ENCODE measurements around the gene CD81.
A peak's percentile ranks its signal among the peaks of the same experiment; 100 is the strongest.

CD81 gene

DNA sequence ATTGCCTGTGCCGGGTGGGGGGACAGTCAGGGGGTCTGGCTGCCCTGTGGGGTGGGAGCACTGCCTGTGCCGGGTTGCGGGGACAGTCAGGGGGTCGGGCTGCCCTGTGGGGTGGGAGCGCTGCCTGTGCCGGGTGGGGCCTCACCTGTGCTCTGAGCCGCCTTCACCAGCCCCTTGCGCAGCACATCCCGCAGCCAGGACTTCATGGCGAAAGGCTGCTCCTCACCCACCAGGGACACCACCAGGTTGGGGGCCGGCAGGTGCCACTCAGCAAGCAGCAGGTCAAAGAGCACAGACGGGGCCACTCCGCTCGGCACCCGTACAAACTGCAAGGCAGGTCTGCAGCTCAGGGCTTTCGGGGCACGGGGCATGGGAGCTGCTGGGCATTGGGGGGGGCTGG lies 44.9 kb downstream of the CD81 start:
- DNase-seq (ENCODE audit: low spot score): no peak

DNA sequence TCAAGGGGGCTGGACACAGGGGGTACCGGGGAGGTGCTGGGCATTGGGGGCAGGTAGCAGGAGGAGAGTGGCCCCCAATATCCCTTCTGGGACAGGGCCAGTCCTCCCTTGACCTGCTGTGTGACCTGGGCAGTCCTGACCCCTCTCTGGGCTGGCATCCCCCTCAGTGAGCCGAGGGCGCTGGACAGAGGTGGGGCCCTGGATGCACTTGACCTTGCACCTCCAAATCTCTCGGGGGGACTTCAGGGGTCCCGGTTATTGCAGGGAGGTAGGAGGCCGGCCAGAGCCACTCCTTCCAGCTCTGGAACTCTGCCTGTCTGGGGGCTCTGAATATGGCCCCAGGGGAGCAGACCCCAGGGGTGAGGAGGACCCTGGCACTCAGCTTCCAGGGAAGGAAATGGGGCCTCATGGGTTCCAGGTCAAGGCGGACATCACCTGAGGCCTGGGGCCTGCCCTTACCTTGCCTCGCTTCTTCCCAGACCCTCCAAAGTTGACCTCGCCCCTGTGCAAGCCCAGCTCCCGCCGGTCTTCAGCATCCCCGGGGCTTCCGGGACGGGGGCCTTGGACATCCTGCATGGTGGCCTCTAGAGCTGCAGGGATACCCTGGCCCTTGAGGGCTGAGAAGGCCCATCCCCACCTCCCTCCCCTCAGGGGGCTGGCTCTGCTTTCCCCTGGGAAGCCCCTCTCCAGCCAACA lies 45.5 kb downstream of the CD81 start:
- DNase-seq (ENCODE audit: low spot score): no peak

DNA sequence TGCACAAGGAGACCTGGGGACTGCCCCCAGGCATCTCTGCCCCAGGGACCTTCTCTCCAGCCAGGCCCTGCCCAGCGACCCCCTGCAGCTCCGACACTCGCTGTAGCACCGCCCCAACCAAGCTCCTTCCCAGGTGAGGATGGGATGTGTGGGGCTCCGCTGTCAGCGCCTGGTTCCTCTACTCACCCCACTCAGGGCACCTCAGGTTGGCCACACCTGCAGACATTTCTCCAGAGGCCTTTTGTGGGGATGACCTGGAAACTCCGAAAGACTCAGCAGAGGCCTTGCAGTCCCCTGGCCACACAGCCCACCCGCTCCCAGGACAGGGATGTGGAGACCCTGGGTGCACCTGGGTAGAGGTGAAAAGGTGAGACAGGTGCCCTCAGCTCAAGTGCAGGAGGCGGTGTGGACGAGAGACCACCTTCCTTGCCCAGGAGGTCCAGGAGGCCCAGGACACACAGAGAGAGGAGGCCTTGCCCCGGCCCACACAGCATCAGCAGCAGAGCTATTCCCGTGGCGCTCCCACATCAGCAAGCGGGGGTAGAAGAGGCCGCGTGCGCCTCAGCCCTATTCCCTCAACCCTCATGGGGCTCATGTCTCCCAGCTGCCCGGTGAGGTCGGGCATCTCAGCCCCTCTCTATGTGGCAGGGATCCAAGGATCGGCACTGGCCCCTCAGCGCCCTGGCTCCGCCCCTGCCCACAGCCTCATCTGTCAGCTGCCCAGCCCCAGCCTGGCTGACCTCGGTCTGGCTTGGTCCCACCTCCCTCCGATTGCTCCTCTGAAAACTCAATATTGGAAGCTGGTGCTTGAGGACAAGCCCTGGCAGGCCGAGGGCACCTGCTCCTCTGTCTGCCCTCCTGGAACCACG lies 46.3 kb downstream of the CD81 start:
- no peak for DNase-seq (ENCODE audit: low spot score)

DNA sequence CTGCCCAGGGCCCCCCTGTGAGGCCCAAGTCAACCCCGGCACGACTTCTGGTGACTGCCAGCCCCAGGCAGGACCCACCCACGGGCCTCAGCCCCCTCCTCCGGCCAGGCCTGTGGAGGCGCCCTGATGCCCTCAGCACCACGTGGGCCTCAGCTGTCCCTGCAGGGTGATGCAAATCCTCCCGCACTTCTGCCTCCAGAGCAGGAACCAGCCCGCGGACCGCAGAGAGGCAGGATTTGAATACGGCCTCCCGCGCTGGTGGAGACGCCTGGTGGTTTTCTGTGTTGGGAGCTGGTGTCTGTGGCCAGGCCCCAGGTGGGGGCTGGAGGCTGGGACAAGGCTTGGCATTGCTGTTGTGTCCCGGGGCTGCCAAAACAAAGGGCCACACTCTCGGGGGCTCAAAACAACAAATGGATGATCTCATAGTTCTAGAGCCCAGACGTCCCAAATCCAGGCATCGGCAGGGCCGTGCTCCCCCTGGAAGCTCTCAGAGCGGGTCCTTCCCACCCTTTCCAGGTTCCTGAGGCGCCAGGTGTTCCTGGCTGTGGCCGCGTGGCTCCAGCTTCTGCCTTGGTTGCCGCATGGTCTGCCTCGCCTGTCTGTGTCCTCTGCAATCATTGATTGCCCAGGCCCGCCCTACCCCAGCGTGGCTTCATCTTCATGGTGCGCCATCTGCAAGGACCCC lies 47.8 kb downstream of the CD81 start:
- no peak for DNase-seq (ENCODE audit: low spot score)

DNA sequence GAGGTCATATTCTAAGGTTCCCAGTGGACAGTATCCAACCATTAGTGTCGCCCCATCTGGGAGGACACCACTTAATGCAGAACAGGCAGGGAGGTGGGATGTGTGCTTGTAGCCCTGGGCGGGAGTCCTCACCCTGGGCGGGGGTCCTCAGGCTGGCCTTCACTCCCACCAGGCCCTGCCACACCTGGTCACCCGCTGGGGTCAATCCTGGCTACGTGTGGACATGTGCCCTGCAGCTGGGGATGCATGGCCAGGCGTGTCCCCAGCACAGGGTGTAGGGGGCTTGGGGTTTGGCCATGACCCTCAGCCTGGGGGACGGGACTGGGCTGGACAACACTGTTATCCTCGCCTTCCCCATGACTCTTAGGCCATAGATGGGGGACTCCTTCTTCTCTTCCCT lies 48.4 kb downstream of the CD81 start:
- no peak for DNase-seq (ENCODE audit: low spot score)

DNA sequence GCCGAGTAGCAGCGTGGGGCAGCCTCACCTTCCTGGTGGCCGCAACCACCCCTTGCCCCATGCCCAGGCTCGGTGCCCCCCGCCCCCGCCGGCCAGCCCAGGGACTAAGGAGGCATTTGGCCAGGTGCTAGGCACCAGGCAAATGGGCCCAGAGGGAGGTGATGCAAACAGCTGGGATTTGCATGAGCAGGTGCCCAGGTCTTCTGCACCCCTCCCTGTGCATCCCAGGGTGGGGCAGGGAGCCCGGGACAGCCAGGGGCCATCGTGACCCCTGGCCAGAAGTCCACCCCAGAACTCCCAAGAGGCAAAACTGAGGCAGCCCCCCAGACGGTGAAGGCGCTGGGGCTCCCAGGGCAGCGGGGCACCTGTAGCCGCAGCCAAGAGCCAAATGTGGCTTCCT lies 49.1 kb downstream of the CD81 start:
- DNase-seq (ENCODE audit: low spot score): no peak

DNA sequence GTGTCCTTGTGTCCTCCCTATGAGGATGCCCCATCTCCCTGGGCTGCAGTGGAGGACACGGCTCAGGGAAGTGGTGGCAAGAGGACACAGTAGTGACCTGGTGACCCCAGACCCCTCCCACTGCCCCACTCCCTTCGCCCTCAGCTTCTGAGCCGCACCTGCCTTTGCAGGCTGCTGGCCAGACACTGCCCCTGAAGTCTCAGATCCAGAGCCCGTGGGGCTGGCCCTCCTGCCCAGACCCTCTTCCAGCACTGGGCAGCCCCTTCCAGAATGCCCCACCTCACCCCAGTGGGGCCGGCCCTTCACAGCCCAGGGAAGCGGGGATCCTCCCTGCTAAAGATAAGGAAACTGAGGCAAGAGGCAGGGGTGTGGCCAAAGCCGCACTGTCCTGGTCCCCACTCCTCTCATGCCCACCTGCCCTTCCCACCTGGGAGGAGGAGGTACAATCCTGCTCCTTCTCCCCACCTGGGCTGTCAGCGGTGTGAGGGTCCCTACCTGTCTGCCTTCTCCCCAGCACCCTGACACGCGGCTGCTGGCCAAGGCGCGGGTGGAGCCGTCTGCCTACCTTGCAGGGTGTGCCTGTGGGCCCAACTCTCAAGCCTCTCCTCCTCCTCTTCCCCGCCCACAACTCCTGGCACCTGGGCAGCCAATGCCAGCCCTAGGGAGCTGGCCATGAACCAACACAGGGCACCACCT lies 49.9 kb downstream of the CD81 start:
- DNase-seq (ENCODE audit: low spot score): no peak

DNA sequence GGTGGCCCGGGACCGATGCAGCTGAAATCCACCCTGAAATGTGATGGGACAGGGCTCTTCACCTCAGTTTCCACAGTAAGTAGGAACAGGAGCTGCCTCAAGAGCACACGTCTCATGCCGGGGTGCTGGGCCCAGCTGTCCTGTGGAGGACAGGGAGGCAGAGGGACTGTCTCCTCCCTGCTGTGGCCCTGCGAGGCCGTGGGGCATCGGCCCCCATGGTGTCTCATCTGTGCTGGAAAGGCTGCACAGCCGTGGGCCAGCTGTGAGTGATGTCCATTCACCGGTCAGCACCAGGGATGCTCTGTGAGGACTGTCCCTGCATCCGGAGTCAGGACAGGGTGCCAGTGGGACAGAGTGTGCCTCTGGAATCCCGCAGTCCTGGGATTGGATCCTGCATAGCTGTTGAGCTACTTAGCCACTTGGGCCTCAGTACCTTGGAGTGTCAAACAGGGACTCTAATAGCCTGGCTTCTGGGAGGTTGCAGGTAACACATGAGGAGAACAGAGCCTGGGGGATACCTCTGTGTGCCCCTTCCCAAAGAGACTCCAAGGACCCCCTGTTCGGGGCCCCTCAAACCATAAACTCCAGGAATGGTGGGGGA lies 50.7 kb downstream of the CD81 start:
- DNase-seq (ENCODE audit: low spot score): no peak

DNA sequence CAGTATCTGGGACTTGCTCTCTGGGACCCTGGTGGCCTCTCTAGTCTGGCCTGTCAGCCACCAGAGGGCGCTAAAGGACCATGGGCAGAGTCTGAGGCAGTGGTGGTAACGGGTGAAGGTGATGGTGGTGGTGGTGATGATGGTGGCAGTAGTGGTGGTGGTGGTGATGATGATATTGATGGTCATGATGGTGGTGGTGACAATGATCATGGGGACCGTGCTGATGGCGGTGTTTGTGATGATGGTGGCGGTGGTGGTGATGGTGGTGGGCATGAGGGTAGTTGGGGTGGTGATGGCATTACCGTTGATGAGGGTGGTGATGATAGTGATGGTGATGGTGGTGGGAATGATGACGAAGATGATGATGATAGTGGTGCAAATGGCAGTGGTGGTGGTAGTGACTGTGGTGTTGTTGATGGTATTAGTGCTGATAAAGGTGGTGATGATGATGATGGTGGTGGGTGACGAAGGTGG lies 51.2 kb downstream of the CD81 start:
- peak; percentile 65 for DNase-seq (ENCODE audit: low spot score)

DNA sequence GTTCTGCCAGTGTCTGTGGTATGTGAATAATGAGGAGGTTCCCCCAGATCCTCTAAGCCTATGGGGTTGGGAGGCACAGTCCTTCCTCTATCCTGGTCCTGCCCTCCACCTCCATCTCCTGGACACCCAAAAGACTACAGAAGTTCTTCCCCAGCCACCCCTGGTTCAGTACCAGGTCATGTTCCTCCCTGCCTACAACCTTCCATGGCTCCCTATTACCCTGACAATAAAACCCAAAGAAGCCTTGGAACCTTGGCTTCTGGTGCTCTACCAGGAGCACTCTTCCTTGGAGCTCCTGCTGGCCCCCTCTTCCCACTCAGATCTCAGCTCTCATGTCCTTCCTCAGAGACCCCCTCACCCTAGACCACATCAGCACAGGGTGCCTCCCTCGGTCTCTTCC lies 54.3 kb downstream of the CD81 start:
- DNase-seq (ENCODE audit: low spot score): no peak

DNA sequence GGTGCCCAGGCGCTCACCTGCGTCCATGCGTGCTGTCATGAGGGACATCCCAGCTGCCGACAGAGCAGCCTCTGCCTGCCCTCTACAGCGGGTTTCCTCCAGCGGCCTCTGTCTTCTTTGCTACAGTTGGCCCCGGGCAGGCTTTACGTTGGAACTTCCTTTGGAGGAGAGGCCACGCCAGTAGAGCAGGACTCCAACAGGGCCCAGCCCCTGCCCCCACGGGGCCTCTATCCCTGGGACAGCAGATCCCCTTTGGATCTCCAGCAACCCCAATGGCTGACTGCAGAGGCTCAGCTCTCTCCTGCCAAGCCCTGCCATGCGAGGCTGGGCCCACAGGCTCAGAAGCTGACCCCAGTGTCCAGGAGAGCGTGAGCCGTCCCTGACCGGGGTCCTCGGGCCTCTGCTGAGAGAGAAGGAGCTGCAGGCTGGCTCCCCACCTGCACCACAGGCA lies 55.1 kb downstream of the CD81 start:
- no peak for DNase-seq (ENCODE audit: low spot score)

DNA sequence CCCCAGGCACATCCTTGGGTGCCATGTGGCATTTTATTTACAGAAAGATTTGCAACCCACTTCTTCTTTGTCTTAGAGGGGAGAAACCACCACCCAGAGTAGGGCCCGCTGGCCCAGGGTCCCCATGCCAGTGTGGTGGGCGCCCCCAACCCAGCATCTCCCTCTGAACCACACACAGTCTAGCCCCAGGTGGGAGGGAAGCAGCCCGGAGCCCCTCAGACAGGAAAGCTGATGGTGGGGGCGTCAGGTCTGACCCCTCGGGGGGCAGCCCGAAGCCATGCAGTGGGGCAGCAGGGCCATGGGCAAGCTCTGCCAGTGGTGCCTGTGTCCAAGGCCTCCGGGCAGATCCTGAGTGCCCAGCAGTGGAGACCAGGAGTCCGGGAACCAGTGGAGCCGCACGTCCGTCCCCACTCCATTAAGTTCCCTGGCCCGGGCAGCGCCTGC lies 55.5 kb downstream of the CD81 start:
- DNase-seq (ENCODE audit: low spot score): no peak

DNA sequence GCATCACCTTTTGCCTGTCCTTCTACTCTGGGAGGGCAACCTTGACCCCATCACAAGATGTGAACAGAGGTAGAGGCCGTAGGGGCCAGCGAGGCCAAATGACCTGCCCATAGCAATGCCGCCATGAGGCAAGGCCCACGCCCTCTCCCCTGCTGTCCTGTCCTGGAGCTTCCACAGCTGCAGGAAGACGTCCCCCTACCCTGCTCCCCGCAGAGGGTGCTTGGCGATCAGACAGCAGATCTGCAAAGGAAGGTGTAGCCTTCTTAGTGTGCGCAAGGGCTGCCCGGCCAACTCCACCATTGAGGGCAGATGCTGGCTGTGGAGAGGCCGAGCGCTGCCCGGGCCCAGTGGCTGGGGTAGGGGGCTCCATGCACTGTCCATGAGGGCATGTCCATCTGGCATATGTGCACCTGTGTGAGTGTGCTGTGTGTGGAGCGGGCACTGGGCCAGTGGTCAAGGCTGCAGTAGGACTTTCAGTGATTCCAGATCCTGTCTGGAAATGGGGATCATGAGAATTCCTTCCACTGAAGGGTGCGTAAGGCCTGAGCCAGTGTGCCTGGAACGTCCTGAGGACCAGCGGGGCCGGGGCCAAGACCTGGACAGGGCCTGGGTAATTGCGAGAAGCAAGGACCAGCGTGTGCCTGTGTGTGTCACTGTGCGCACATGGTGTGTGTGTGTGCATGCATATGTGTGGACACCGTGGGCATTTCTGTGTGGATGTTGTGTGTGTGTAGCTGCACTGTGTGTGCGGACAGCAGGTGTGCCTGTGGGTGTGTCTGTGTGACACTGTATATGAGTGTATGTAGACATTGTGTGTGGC lies 56.2 kb downstream of the CD81 start:
- no peak for DNase-seq (ENCODE audit: low spot score)

DNA sequence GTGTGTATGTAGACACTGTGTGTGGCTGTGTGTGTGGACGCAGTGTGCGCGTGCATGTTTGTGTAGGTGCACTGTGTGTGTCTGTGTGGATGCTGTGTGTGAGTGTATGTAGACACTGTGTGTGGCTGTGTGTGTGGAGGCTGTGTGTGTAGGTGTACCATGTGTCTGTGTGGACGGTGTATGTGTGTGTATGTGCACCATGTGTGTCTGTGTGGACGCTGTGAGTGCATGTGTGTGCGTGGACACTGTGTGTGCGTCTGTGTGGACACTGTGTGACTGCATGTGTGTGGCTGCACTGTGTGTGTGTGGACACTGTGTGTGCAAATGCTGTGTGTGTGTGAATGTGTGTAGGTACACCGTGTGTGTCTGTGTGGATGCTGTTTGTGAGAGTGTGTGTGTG lies 56.9 kb downstream of the CD81 start:
- no peak for DNase-seq (ENCODE audit: low spot score)

DNA sequence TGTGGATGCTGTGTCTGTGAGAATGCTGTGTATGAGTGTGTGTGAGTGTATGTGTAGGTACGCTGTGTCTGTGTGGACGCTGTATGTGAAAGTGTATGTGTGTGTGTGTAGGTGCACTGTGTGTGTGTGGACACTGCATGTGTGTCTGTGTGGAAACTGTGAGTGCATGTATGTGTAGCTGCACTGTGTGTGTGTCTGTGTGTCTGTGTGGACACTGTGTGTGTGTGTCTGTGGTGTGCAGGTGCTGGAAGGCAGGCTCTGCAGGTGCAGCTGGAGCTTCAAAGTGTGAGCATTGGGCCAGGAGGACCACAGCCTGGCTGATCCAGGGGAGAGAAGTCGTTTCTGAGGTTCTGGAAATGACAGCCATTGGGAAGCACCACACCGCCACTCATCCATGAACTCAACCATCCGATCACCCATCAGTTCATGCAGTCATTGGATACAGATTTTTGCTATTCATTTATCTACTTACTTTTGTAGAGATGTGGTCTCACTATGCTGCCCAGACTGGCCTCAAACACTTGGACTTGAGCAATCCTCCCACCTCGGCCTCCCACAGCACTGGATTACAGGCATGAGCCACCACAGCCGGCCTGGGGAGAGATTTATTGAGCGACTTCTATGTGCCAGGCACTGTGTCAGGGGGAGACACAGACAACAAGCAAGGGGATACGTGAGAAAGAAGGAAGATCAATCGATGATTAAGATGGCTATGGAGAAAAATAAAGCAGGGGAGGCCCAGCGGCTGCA lies 57.6 kb downstream of the CD81 start:
- DNase-seq (ENCODE audit: low spot score): no peak

DNA sequence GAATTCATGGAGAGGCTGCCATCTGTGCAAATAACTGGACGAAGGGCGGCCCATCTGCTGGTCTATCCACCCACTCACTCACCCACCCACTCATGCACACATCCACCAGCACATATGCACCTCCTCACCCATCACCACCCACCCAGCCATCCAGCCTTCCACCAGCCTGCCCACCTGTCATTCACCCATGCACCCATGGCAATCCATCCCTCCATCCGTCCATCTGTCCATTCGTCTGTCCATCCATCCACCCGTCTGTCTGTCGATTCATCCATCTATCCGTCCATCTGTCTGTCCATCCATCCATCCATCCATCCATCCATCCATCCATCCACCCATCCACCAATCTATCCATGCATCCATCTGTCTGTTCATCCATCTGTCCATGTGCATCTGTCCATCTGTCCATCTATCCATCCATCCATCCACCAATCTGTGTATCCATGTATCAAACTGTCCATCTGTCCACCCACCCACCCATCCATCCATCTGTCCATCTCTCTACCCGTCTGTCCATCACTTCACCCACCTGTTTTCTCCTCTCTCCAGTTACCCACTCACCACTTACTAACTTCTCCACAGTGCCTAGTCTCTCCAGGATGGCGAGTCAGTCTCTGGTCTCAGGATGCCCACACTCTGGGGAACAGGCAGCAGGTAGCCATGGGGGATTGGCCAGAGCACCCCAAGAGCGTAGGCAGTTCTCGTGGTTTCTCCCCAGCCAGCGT lies 58.3 kb downstream of the CD81 start:
- no peak for DNase-seq (ENCODE audit: low spot score)

DNA sequence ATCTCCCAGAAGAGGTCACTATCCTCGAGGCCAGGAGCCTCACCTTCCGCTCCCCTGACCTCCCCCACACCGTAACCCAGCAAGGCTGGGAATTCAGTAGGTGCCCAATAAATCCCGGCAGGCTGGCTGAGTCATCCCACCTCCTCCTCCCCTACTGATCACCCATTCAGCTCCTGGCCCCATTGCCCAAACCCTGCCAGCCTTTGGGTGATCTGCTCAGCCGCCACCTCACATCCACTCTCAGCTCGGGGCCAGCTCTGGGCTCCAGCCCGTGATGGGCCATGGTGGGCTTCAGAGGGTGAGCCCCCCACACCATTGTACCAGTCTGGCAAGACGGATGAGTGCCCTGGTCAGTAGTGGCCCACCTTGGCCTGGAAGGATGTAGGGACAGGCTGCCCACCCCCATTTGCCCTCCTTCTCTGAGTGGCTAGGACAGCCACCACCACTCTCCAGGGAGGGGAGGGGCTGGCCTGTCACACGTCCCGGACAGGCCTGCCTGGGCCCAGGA lies 59.0 kb downstream of the CD81 start:
- no peak for DNase-seq (ENCODE audit: low spot score)

DNA sequence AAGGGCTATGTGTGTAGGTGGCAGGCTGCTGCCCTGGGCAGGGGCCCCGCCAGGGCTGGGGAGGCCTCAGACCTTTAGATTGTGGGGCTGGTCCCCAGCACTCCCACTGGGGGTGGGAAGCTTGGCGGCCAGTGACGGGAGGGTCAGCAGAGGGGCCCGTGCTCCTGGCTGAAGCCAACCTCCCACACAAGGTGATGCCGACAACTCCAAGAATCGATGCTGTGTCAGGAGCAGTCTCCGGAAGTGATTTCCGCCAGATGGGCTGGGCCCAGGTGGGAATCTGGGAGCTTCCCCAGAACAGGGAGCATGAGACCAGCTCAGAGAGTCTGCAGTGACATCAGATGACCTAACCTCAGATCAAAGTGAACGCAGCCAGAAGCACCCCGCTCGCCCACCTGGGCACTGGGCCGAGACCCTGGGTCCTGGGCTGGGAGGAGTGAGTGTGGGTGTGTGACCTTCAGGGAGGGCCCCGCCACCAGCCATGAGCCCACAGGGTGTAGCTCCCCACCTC lies 59.5 kb downstream of the CD81 start:
- DNase-seq (ENCODE audit: low spot score): no peak

DNA sequence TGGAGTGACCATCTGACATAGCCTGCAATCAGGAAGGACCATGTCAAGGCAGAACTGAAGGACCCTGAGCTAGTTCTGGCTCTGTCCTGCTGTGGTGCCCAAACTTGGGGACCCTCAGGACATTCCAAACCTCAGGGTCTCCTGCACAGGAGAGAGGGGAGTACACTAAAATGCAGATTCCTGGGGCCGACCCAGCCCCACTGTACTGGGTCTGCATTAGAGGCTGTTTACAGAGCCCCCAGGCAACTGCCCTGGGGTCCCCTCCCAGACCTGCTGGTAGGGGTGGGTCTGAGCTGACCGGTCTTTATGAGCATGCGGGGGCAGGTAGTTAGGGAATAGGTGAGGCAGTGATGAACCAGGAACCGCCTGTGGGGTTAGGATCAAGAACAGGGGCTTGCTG lies 60.4 kb downstream of the CD81 start:
- DNase-seq (ENCODE audit: low spot score): no peak
